ENCODE measurements around the gene PCDHB15. TPM values are rescaled to one million over a fixed set of nuclear protein-coding genes. Genes with fewer than 3 reads are reported as not detected.

PCDHB15 gene
- total RNA-seq, 1 donor from 2014 or later, result 16.0 TPM

Other genes with a start within 250 kb of the PCDHB15 start
- 0.25 TPM for gene PCDHB1, start 194.0 kb upstream of the PCDHB15 start, total RNA-seq
- 9.3 TPM for gene PCDHB2, start 150.8 kb upstream of the PCDHB15 start, total RNA-seq
- 9.8 TPM for gene PCDHB3, start 144.9 kb upstream of the PCDHB15 start, total RNA-seq
- gene PCDHB4, start 123.6 kb upstream of the PCDHB15 start, total RNA-seq, result 5.2 TPM
- gene PCDHB5, start 110.2 kb upstream of the PCDHB15 start, total RNA-seq, result 7.6 TPM
- gene PCDHB6, start 95.3 kb upstream of the PCDHB15 start, total RNA-seq, result 3.7 TPM
- 8.9 TPM for gene PCDHB7, start 72.8 kb upstream of the PCDHB15 start, total RNA-seq
- 4.9 TPM for gene PCDHB8, start 67.6 kb upstream of the PCDHB15 start, total RNA-seq
- gene PCDHB16, start 63.0 kb upstream of the PCDHB15 start, total RNA-seq, result 6.4 TPM
- 6.6 TPM for gene PCDHB9, start 58.2 kb upstream of the PCDHB15 start, total RNA-seq
- 14.5 TPM for gene PCDHB10, start 53.0 kb upstream of the PCDHB15 start, total RNA-seq
- gene PCDHB11, start 45.8 kb upstream of the PCDHB15 start, total RNA-seq, result 8.9 TPM
- 15.0 TPM for gene PCDHB12, start 36.7 kb upstream of the PCDHB15 start, total RNA-seq
- gene PCDHB13, start 31.5 kb upstream of the PCDHB15 start, total RNA-seq, result 10.6 TPM
- gene PCDHB14, start 22.1 kb upstream of the PCDHB15 start, total RNA-seq, result 13.0 TPM
- not detected for gene SLC25A2, start 58.7 kb downstream of the PCDHB15 start, total RNA-seq
- 74.5 TPM for gene TAF7, start 75.4 kb downstream of the PCDHB15 start, total RNA-seq
- gene PCDHGA1, start 85.1 kb downstream of the PCDHB15 start, total RNA-seq, result 3.2 TPM
- gene PCDHGA2, start 93.4 kb downstream of the PCDHB15 start, total RNA-seq, result 8.9 TPM
- 6.6 TPM for gene PCDHGA3, start 98.4 kb downstream of the PCDHB15 start, total RNA-seq
- 6.9 TPM for gene PCDHGB1, start 104.7 kb downstream of the PCDHB15 start, total RNA-seq
- 7.9 TPM for gene PCDHGA4, start 109.6 kb downstream of the PCDHB15 start, total RNA-seq
- gene PCDHGB2, start 114.6 kb downstream of the PCDHB15 start, total RNA-seq, result 7.1 TPM
- gene PCDHGA5, start 118.8 kb downstream of the PCDHB15 start, total RNA-seq, result 11.3 TPM
- 11.1 TPM for gene PCDHGB3, start 124.8 kb downstream of the PCDHB15 start, total RNA-seq
- gene PCDHGA6, start 128.5 kb downstream of the PCDHB15 start, total RNA-seq, result 9.6 TPM
- 8.1 TPM for gene PCDHGA7, start 137.3 kb downstream of the PCDHB15 start, total RNA-seq
- gene PCDHGB4, start 142.3 kb downstream of the PCDHB15 start, total RNA-seq, result 12.8 TPM
- 5.4 TPM for gene PCDHGA8, start 147.2 kb downstream of the PCDHB15 start, total RNA-seq
- 16.2 TPM for gene PCDHGB5, start 152.6 kb downstream of the PCDHB15 start, total RNA-seq
- gene PCDHGA9, start 157.4 kb downstream of the PCDHB15 start, total RNA-seq, result 12.8 TPM
- gene PCDHGB6, start 162.6 kb downstream of the PCDHB15 start, total RNA-seq, result 12.5 TPM
- gene PCDHGA10, start 167.6 kb downstream of the PCDHB15 start, total RNA-seq, result 14.5 TPM
- gene PCDHGB7, start 172.3 kb downstream of the PCDHB15 start, total RNA-seq, result 14.8 TPM
- 19.7 TPM for gene PCDHGA11, start 175.7 kb downstream of the PCDHB15 start, total RNA-seq
- 7.9 TPM for gene PCDHGA12, start 185.1 kb downstream of the PCDHB15 start, total RNA-seq
- 45.7 TPM for gene PCDHGC3, start 230.6 kb downstream of the PCDHB15 start, total RNA-seq
- 87.3 TPM for gene PCDHGC4, start 239.6 kb downstream of the PCDHB15 start, total RNA-seq
- gene PCDHGC5, start 243.7 kb downstream of the PCDHB15 start, total RNA-seq, result 4.7 TPM

Data from temporal lobe (tissue), 1 donor.